IMR-90 (cell line): Measurements from ENCODE around the gene PRR5L.

Experiments
- BHLHE40 ChIP-seq: fragments of 150-350 bp; IDR thresholded peaks from 2 replicates; pipeline ENCODE4 v1.6.1; 2016; ENCODE audit warnings: mild to moderate bottlenecking, low read depth, low read length
- CEBPB ChIP-seq: IDR thresholded peaks from 2 replicates; pipeline ENCODE4 v1.6.1; 2012; ENCODE audit warnings: low read depth, low read length, improper control_type of control experiment
- MAFK ChIP-seq: IDR thresholded peaks from 2 replicates; pipeline ENCODE4 v1.6.1; 2012; ENCODE audit warnings: low read depth, low read length, improper control_type of control experiment
- MXI1 ChIP-seq: IDR thresholded peaks from 2 replicates; pipeline ENCODE4 v1.6.1; 2012; ENCODE audit warnings: low read depth, mild to moderate bottlenecking, low read length, moderate library complexity, borderline replicate concordance
- POLR2A ChIP-seq: IDR thresholded peaks from 2 replicates; pipeline ENCODE4 v1.6.1; 2012; ENCODE audit warnings: mild to moderate bottlenecking, low read depth, low read length
- RAD21 ChIP-seq: IDR thresholded peaks from 2 replicates; pipeline ENCODE4 v1.6.1; 2012; ENCODE audit warnings: low read length, improper control_type of control experiment
- RFX5 ChIP-seq: IDR thresholded peaks from 2 replicates; pipeline ENCODE4 v1.8.0; 2012; ENCODE audit warnings: low read depth, mild to moderate bottlenecking, low read length, moderate library complexity
- SMC3 ChIP-seq: fragments of 150-350 bp; IDR thresholded peaks from 2 replicates; pipeline ENCODE4 v1.6.1; 2016; ENCODE audit warnings: low read depth, mild to moderate bottlenecking, antibody characterized with exemption, low read length, moderate library complexity
- TF ChIP-seq, protein P1 (sequence below): conservative IDR thresholded peaks from 2 replicates; pipeline ENCODE4 v1.5.1; 2012; ENCODE audit warnings: mild to moderate bottlenecking, low read depth, low read length, improper control_type of control experiment
- TF ChIP-seq, protein P2 (sequence below): fragments of 150-350 bp; IDR thresholded peaks from 2 replicates; pipeline ENCODE4 v1.6.1; 2016; ENCODE audit warnings: low read depth, mild to moderate bottlenecking, low read length, moderate library complexity, borderline replicate concordance

DNA sequence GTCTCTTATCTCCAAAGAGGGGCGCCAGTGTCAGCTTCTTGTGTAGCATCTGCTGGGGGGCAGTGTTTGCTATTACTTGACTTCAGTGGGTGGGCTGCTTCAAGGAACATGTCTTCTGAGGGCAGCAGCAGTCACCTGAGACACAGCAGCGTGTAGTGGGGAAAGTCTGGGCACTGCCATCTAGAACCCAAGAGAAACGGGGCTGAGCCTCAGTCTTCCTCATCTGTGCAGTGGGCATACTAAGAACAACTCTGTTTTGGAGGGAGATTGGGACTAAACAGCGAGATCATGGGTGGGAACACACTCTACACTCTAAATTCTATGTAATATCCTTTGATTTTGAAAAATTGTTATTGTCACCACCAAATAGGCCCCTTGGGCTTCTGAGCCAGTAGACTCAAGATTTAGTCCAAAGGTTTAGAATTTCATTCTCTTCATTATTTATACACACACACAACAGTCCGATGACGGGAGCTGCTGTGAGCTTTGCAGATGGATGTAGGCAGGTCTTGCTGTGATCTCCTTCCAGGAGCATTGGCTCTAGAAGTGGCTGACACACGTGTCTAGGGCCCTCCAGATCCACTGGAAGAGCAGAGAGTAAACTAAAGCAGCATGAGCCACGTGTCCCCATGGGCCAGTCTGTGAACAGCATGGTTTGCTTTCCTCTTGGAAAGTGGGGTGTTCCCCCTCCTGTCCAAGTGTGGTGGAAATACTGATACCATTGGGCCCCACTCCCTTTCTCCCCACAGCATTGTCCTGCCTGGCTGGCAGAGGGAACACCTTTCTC lies 162.2 kb downstream of the PRR5L start:
- TF ChIP-seq, protein P1, sequence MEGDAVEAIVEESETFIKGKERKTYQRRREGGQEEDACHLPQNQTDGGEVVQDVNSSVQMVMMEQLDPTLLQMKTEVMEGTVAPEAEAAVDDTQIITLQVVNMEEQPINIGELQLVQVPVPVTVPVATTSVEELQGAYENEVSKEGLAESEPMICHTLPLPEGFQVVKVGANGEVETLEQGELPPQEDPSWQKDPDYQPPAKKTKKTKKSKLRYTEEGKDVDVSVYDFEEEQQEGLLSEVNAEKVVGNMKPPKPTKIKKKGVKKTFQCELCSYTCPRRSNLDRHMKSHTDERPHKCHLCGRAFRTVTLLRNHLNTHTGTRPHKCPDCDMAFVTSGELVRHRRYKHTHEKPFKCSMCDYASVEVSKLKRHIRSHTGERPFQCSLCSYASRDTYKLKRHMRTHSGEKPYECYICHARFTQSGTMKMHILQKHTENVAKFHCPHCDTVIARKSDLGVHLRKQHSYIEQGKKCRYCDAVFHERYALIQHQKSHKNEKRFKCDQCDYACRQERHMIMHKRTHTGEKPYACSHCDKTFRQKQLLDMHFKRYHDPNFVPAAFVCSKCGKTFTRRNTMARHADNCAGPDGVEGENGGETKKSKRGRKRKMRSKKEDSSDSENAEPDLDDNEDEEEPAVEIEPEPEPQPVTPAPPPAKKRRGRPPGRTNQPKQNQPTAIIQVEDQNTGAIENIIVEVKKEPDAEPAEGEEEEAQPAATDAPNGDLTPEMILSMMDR = no peak
- no peak for TF ChIP-seq MAFK
- no peak for TF ChIP-seq MXI1
- TF ChIP-seq RAD21 = no peak
- no peak for TF ChIP-seq POLR2A
- no peak for TF ChIP-seq SMC3
- TF ChIP-seq RFX5 = no peak
- TF ChIP-seq, protein P2, sequence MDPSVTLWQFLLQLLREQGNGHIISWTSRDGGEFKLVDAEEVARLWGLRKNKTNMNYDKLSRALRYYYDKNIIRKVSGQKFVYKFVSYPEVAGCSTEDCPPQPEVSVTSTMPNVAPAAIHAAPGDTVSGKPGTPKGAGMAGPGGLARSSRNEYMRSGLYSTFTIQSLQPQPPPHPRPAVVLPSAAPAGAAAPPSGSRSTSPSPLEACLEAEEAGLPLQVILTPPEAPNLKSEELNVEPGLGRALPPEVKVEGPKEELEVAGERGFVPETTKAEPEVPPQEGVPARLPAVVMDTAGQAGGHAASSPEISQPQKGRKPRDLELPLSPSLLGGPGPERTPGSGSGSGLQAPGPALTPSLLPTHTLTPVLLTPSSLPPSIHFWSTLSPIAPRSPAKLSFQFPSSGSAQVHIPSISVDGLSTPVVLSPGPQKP = no peak
- no peak for TF ChIP-seq CEBPB
- TF ChIP-seq BHLHE40 = no peak
